ENCODE measurements around the gene ARL2BP. TPM values are rescaled to one million over a fixed set of nuclear protein-coding genes. Genes with fewer than 3 reads are reported as not detected.

ARL2BP gene
- total and polyA plus RNA-seq, 9 of the 15 experiments (the other 6 are each of a cell fraction or from before 2014, with no cell fraction given): 16.7 to 41.8 (median 27.2) TPM

DNA sequence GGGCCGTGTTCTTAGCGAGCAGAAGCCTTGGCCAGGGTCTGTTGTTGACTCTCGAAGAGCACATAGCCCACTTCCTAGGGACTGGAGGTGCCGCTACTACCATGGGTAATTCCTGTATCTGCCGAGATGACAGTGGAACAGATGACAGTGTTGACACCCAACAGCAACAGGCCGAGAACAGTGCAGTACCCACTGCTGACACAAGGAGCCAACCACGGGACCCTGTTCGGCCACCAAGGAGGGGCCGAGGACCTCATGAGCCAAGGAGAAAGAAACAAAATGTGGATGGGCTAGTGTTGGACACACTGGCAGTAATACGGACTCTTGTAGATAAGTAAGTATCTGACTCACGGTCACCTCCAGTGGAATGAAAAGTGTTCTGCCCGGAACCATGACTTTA is 40.4 kb upstream of the ARL2BP start:
- BruUV-seq (replicated peaks): TSS peak; percentile 40
- no peak for TF ChIP-seq TOE1 (IDR thresholded peaks at IDR 0.05; ENCODE audit: borderline replicate concordance)
- no peak for TF ChIP-seq TOE1 (CRISPR knock-in tag; IDR thresholded peaks at IDR 0.05; ENCODE audit: borderline replicate concordance, low read depth)
- TF ChIP-seq CTCF (IDR thresholded peaks at IDR 0.05 in 2 of 3, conservative IDR thresholded peaks at IDR 0.05 in 1 of 3; ENCODE audit: insufficient read depth in 2 of 3, low read depth in 1 of 3, low read length in 3 of 3): 0 out of 6 replicates have a peak, but pooled peaks of 1 of the 3 experiments have one; percentile 19
- FAIRE-seq: peak; percentile 6

More for the DNA sequence above, 40.4 kb upstream of the ARL2BP start:
- H3K27me3 ChIP-seq (ENCODE audit: control insufficient read depth in 2 of 2, insufficient read depth in 2 of 2, low read length in 2 of 2): no peaks in the 10 kb centered on the region
- ATAC-seq: peak; percentile 76
- peak in 2 of 4 experiments; percentile 30 to 32 for DNase-seq (ENCODE audit: extremely low read depth in 1 of 4, low spot score in 3 of 4)
- H3K4me3 ChIP-seq: no peak overlapping the region
- H4K20me1 ChIP-seq (replicated peaks; ENCODE audit: control insufficient read depth, insufficient read depth, low read length): 0 out of 2 replicates have a peak, but pooled peaks cover 3% of the 10 kb centered on the region
- POLR2A ChIA-PET: no interaction called here
- peaks cover 46% of the 10 kb centered on the region for H3K36me3 ChIP-seq (ENCODE audit: control insufficient read depth, insufficient read depth, low read length)
- intact Hi-C loops (cut with micrococcal nuclease): no loop called here
- CTCF ChIA-PET (ENCODE audit: low intra/inter-chr PET ratio): no interaction called here
- no peak overlapping the region for H3K9ac ChIP-seq (ENCODE audit: insufficient read depth in 1 of 2, low read depth in 2 of 2, low read length in 2 of 2)
- H2AFZ ChIP-seq (ENCODE audit: low read depth, low read length): no peak overlapping the region
- no peaks in the 10 kb centered on the region for H3K4me1 ChIP-seq (replicated peaks in 1 of 2; ENCODE audit: control insufficient read depth in 2 of 2, insufficient read depth in 2 of 2, low read length in 2 of 2)
- WGBS (ENCODE audit: insufficient coverage, low coverage, missing lambda C conversion rate): 84% methylated on average over 12 of the region's 12 CpGs
- in situ Hi-C loops (cut with MboI): no loop called here
- no peaks in the 10 kb centered on the region for H3K9me3 ChIP-seq (replicated peaks; ENCODE audit: control insufficient read depth, insufficient read depth, low read depth, low read length)
- H3K27ac ChIP-seq (ENCODE audit: extremely low read depth, low read depth, low read length): no peak overlapping the region
- no peak overlapping the region for H3K4me2 ChIP-seq (ENCODE audit: insufficient read depth, low read length)
- H3K79me2 ChIP-seq (ENCODE audit: control insufficient read depth, insufficient read depth, low read length): peaks cover 4% of the 10 kb centered on the region; the same call in 1 of the 3 replicates
- H3K9me1 ChIP-seq (ENCODE audit: control insufficient read depth, insufficient read depth, low read length): no peaks in the 10 kb centered on the region

All from K562 (cell line).